Right atrium auricular region (tissue), 2 donors: ENCODE measurements around the gene HOXD9. TPM values are rescaled to one million over a fixed set of nuclear protein-coding genes. Genes with fewer than 3 reads are reported as not detected.
A peak's percentile ranks its signal among the peaks of the same experiment; 100 is the strongest.

Experiments
- DNase-seq: peaks from one replicate; pipeline ENCODE4 v3.0.0-alpha.2; 2019; ENCODE audit warnings: low spot score
- H3K27ac ChIP-seq, 2 donors: fragments of 200-600 bp; sonication (generic); 1 replicate in 1 of 2; 2 replicates in 1 of 2; pipeline ENCODE4 v1.5.1; 2016 to 2019
- H3K27me3 ChIP-seq, 2 donors: fragments of 200-600 bp; sonication (generic); one replicate each; pipeline versions ENCODE4 v1.5.1 to v1.6.0; 2017 to 2019
- H3K36me3 ChIP-seq: fragments of 200-600 bp; sonication (generic); one replicate; pipeline ENCODE4 v1.5.1; 2016
- H3K4me1 ChIP-seq, 2 donors: fragments of 200-600 bp; sonication (generic); one replicate each; pipeline versions ENCODE4 v1.5.1 to v1.6.0; 2017 to 2019
- H3K4me3 ChIP-seq, 2 donors: fragments of 200-600 bp; sonication (generic); 1 replicate in 1 of 2; 2 replicates in 1 of 2; pipeline ENCODE4 v1.5.1; 2017 to 2019; ENCODE audit warnings: mild to moderate bottlenecking in 1 of 2, moderate library complexity in 1 of 2
- H3K9me3 ChIP-seq, 2 donors: fragments of 200-600 bp; sonication (generic); one replicate each; pipeline ENCODE4 v1.5.1; 2019
- CTCF ChIP-seq, 2 donors: fragments of 200-600 bp; sonication (generic); IDR thresholded peaks; one replicate each; pipeline ENCODE4 v1.5.1; 2019; ENCODE audit warnings: antibody characterized with exemption in 2 of 2
- total RNA-seq, 2 donors: library from RNA; depleted of rRNA; stranded (reverse); fragments of >200 nt; gene quantifications; one replicate each; pipeline ENCODE4 v1.1.0, GENCODE V29; 2016

Gene HOXD9
- total RNA-seq, 2 donors from 2014 or later = 0.44 TPM; not detected in 1

GRCh38 chr2:176093145-176093897, 29.2 kb upstream of the HOXD9 start:
- H3K27ac ChIP-seq = no peak overlapping the region
- peaks cover 73 to 85% of the 10 kb centered on the region in 2 donors for H3K27me3 ChIP-seq

GRCh38 chr2:176093898-176094249, 28.6 kb upstream of the HOXD9 start:
- no peaks in the 10 kb centered on the region for H3K36me3 ChIP-seq
- H3K9me3 ChIP-seq = no peaks in the 10 kb centered on the region
- H3K4me1 ChIP-seq = peaks cover 0 to 35% of the 10 kb centered on the region in 2 donors
- no peak overlapping the region for H3K27ac ChIP-seq
- no peak for TF ChIP-seq CTCF (IDR thresholded peaks at IDR 0.05)
- peaks cover 77 to 88% of the 10 kb centered on the region in 2 donors for H3K27me3 ChIP-seq
- no peak for DNase-seq
- no peak overlapping the region for H3K4me3 ChIP-seq

More at GRCh38 chr2:176093145-176093897, 29.2 kb upstream of the HOXD9 start:
- TF ChIP-seq CTCF (IDR thresholded peaks at IDR 0.05) = no peak
- Histone ChIP-seq H3K9me3 (no peaks in the 10 kb centered on the region), H3K4me3 (peak overlapping the region in 1 of 2 donors; percentile 33), H3K4me1 (peaks cover 0 to 33% of the 10 kb centered on the region in 2 donors), H3K36me3 (no peaks in the 10 kb centered on the region)
- DNase-seq = no peak

GRCh38 chr2:176094349-176094748, 28.2 kb upstream of the HOXD9 start:
- no peak for DNase-seq
- Histone ChIP-seq H3K4me1 (peaks cover 0 to 37% of the 10 kb centered on the region in 2 donors), H3K27ac (no peak overlapping the region), H3K9me3 (no peaks in the 10 kb centered on the region), H3K4me3 (no peak overlapping the region), H3K27me3 (peaks cover 82 to 87% of the 10 kb centered on the region in 2 donors), H3K36me3 (no peaks in the 10 kb centered on the region)
- no peak for TF ChIP-seq CTCF (IDR thresholded peaks at IDR 0.05)

- peaks cover 78 to 90% of the 10 kb centered on the region in 2 donors for H3K27me3 ChIP-seq
- no peak for TF ChIP-seq CTCF (IDR thresholded peaks at IDR 0.05)
- H3K4me1 ChIP-seq = peaks cover 0 to 46% of the 10 kb centered on the region in 2 donors
- no peak overlapping the region for H3K4me3 ChIP-seq
- no peak for DNase-seq
- no peak overlapping the region for H3K27ac ChIP-seq
- H3K36me3 ChIP-seq = no peaks in the 10 kb centered on the region
- no peaks in the 10 kb centered on the region for H3K9me3 ChIP-seq
Observed at GRCh38 chr2:176095421-176095820, 27.1 kb upstream of the HOXD9 start.

- Histone ChIP-seq H3K4me3 (peak overlapping the region in 1 of 2 donors; percentile 43), H3K4me1 (peaks cover 0 to 46% of the 10 kb centered on the region in 2 donors), H3K36me3 (no peaks in the 10 kb centered on the region), H3K27me3 (peaks cover 78 to 94% of the 10 kb centered on the region in 2 donors), H3K9me3 (no peaks in the 10 kb centered on the region), H3K27ac (no peak overlapping the region)
- DNase-seq = no peak
- TF ChIP-seq CTCF (IDR thresholded peaks at IDR 0.05) = no peak
Observed at GRCh38 chr2:176096243-176096985, 26.1 kb upstream of the HOXD9 start.
